Endothelial cell of hepatic sinusoid (primary cell): Measurements from ENCODE around the gene COX10.
"Not testable (repeated sequence)": the region's sequence is repeated elsewhere in the genome, so short reads cannot be mapped to it uniquely, and the experiment has no call there.

ENCODE experiments used
- in situ Hi-C: cut with HindIII; loops from 2 replicates; pipeline ENCODE4 v1.10.0; 2017; ENCODE audit warnings: low sequenced_read_pairs

The COX10 gene

DNA sequence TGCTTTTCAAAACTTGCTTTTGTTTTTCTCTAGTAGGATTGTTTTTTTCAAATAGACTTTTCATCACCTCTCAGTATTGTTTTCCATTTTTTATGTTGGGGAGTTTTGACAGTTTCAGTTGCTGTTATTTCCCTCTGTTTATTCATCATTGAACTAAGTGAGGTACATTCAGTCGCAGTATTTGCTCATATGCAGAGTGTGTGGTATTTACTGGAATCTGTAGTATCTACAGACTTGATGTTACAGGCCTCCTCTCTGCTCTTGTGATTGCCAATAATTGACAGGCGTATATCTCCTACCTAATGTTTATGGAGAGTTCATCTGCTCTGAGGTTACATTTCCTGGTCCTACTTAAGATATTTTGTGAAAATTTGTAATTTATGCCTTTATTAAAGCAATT lies 49.6 kb downstream of the COX10 start:
- in situ Hi-C loops = no loop called here

DNA sequence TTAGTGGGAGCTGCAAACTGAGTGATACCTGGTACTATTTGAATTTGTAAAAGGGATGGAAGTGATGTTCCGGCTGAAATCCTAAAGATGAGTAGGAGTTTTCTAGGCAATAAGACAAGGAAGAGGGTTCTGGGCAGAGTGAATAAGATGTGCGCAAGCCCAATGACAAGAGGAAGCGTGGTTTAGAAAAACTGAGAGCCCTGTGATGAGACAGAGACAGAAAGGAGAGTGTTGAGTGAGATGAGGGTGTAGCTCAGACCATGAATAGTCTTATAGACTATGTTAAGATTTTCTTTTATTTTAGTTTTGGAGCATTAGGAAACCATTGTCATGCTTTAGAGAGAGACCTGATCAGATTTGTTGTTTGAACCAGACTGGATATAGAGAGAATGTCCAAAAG lies 50.2 kb downstream of the COX10 start:
- in situ Hi-C loops = no loop called here

- in situ Hi-C loops = no loop called here
These were observed 52.6 kb downstream of the COX10 start for GRCh38 chr17:14121952-14122351.

DNA sequence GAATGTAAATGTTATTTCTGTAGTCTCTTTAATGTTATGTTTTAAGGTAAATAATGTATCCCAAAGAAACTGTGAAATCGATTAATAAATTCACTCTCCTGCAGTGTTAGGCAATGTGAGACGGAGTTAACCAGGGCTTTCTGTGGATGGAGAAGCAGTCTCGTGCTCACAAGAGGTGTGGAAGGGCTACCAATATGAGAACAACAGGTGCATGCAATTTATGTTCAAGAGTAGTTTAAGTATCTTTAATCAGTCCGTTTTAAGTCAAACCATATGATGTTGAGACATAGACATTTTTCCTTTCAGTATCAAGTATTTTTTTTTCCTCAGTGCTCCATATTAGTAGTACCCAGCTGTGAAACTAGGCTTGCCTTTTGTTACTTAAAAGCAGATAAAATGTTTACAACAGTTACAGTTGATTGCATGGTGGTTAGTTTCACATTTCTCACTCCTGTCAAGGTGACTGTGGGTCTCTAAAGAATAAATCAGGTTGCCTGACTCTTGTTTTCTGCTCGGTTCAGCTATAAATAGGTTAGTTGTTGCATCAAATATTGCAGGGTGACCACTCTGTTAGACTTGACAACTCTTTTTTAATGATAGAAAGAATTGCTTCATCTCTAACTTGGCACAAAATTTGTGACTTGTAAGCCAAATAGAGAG lies 54.4 kb downstream of the COX10 start:
- in situ Hi-C loops = no loop called here

- in situ Hi-C loops = no loop called here
These were observed 55.5 kb downstream of the COX10 start for GRCh38 chr17:14124854-14125253.

GRCh38 chr17:14125518-14126137 lies 56.3 kb downstream of the COX10 start:
- in situ Hi-C loops = no loop called here

GRCh38 chr17:14133104-14133503 lies 63.8 kb downstream of the COX10 start:
- in situ Hi-C loops = no loop called here

DNA sequence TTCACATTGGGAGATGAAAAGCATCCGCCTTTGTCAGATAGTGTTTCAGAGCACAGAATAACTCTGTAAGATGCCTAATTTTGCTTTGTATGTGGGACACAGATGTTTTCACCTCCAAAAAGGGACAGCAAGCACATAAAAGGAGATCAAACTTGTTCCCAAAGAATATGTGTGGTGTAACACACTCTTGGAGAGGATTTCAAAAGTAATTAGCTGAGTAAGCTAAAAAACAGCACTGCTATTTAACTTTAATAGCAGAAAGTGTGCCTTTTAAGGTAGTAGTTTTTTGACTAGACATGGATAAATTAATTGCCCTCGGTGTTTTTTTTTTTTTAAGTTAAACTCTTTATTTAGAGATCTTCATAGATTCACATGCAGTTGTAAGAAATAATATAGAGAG lies 65.2 kb downstream of the COX10 start:
- in situ Hi-C loops = no loop called here

DNA sequence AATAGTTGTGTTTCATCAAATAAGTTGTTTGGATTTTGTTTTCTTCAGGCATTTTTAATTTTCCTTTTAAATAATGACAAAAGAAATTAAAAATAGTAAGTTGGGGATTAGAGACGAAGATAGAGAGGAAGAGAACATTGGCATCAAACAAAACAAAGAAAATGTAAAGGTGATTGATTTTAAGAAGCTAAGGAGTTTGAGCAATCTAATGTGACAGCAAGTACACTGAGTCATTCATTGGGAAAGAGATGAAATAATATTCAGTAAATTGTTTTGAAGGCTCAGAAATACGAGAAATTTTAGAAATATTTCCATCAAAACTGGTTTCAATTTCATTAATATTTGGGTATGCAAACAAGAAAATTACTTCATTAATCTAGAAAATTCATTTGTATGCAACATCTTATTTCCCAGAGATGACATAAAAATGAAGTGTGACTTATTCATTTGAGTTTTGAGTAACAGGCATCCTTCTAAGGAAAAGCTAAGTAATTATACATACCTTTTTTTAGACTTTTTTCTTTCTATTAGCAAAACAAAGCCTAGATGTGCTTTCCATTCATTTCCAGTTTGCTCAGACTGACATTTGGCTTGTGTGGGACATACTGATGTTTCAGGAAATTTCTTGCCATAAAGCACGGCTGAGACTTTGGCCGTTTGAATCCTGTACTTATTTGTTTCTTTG lies 66.7 kb downstream of the COX10 start:
- in situ Hi-C loops = no loop called here

DNA sequence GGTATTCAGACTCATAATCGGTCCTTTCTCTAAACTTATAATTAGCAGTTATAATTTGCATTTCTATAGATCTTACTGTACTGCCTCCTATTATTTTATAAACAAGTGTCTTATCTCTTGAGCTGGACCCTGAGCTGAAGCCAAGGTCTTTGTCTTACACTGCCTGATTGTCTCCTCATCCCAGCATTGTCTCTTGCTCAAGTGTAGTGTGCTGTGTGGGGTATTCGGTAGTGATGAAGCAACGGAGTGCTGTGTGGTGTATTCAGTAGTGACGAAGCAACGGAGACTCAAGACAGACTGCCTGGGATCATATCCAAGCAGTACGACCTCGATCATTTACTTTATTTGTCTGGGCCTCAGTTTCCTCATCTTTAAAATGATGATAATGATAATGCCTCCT lies 69.3 kb downstream of the COX10 start:
- in situ Hi-C loops = no loop called here

- in situ Hi-C loops = no loop called here
These were observed 74.4 kb downstream of the COX10 start for GRCh38 chr17:14143688-14144087.

DNA sequence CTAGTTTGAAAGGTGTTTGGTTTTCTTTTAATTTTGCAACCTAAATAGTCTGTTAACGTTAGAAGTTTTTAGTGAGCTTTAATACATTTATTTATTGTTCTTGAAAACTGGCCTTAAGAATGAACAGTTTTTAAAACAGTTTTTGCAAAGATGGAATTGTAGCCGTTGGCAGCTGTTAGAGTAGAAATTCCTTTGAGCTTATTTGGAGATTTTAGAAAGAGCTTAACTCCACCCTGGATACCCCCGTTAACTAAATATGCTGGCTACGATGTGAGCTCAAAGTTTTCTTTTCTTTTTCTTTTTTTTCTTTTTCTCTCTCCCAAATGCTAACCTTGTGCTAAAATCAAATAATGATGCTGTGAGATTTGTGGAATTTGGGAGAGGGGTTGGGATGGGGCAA lies 75.2 kb downstream of the COX10 start:
- in situ Hi-C loops = no loop called here

DNA sequence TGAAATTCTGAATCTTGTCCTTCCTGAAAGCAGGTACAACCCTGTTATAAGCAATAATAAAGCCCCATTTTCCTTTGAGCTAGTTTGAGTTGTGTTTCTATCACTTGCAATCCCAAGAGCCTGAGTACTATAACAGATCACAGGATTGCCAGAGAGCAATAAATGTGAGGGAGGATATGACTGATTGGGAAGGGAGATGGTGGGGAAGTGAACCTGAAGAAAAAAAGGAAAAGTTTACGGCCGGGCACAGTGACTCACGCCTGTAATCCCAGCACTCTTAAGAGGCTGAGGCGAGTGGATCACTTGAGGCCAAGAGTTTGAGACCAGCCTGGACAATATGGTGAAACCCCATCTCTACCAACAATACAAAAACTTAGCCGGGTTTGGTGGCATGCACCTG lies 80.4 kb downstream of the COX10 start:
- in situ Hi-C loops = no loop called here

- in situ Hi-C loops = no loop called here
These were observed 81.3 kb downstream of the COX10 start for GRCh38 chr17:14150619-14151018.

DNA sequence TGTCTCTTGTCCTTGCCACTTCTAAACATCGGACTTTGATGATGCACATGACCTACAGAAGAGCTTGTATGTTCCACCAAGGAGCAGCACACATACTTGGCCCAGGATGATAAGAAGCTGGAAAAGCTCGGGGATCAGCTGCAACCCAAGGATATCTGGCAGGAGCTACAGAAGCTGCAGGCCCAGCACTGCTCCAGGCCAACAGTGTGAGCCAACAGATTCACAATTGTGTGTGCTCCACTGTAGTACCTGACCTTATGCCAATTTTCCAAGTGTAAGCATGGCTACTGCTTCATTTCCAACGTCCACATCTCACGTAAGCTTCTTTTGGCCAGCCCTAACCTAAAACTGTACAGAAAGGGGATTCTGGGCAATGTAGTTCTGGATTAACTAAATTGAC lies 83.4 kb downstream of the COX10 start:
- in situ Hi-C loops = no loop called here

- in situ Hi-C loops = no loop called here
These were observed 84.1 kb downstream of the COX10 start for GRCh38 chr17:14153374-14153773.

- in situ Hi-C loops = no loop called here
These were observed 87.4 kb downstream of the COX10 start for GRCh38 chr17:14156689-14157088.

GRCh38 chr17:14157822-14158221 lies 88.5 kb downstream of the COX10 start:
- in situ Hi-C loops = no loop called here

GRCh38 chr17:14158707-14159106 lies 89.4 kb downstream of the COX10 start:
- in situ Hi-C loops = no loop called here

DNA sequence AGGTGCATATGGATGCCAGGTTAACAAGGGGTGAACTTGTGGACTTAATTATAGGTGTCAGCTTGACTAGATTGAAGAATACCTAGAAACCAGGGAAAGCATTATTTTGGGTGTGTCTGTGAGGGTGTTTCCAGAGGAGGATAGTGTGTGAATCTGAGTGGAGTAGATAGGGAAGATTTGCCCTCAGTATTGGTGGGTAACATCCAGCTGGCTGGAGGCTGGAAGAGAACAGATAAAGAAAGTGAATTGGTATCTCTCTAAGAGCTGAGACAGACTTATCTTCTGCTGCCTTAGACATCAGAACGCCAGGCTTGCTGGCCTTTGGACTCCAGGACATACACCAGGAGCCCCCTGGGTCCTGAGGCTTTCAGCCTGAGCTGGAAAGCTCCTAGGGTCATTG lies 92.1 kb downstream of the COX10 start:
- in situ Hi-C loops = no loop called here

GRCh38 chr17:14165616-14166015 lies 96.3 kb downstream of the COX10 start:
- in situ Hi-C loops = no loop called here

GRCh38 chr17:14167831-14168230 lies 98.5 kb downstream of the COX10 start:
- in situ Hi-C loops = not testable (repeated sequence)
